Measurements from ENCODE around the gene TSG101.
A peak's percentile ranks its signal among the peaks of the same experiment; 100 is the strongest.

Gene TSG101

GRCh38 chr11:18526521-18527296, at the start of gene TSG101:
Gene TSG101 (minus strand): TSS chr11:18526942. CDS start chr11:18526816, 126 bp downstream.
- DNase-seq (ENCODE audit: low spot score), result peak; percentile 94

DNA sequence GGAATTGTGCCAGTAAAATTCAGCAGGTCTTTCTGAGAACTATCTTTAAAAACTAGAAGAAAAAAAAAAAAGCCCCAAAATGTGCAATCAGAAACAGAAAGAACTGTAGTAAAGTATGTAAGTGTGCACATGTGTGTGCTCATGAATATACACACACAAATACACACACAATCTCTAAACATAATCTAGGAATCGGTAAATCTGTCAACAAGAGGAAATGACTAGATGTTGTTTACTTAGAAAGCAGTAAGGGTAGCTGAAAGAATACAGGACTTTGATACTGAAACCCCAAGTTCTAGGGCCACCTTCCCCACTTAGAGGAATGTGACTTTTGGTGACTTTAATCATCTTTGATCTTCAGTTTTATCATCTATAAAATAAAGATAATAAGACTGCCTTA, 48.6 kb upstream of the TSG101 start:
- no peak for DNase-seq (ENCODE audit: low spot score)

DNA sequence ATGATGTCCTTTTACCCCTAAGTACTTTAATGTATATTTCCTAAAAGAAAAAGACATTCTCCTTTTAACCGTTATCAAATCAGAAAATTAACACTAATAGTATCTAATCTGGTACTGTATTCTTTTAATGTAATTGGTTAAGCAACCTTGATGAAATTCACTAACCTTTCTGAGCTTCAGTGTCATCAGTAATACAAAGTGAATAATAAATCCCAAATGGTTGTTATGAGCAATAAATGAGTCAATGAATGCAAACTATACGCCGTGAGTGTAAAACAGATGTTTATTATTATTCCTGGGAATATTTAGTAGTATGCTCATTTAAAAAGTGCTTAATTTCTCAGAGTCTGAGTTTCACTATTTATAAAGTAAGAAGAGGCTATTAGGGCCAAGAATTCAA, 40.3 kb upstream of the TSG101 start:
- no peak for DNase-seq (ENCODE audit: low spot score)

GRCh38 chr11:18566406-18566805, 39.7 kb upstream of the TSG101 start:
- no peak for DNase-seq (ENCODE audit: low spot score)

DNA sequence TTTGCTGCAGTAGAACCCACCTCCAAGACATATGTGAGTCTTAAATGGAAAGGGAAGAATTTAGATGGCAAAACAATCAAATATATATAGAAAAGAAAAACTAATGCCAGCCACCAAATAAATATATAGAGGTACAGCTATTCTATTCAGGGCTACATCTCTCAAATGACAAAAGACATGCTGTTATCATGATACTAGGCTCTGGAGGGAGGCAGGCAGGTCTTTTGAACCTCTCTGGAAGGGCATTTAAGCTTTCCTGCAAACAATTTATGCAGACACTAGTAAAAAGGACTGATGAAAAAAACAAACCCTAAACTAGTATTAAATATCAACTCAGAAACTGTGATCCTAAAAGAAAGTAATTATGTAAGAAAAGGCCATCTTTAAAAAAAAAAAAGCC, 37.4 kb upstream of the TSG101 start:
- no peak for DNase-seq (ENCODE audit: low spot score)

DNA sequence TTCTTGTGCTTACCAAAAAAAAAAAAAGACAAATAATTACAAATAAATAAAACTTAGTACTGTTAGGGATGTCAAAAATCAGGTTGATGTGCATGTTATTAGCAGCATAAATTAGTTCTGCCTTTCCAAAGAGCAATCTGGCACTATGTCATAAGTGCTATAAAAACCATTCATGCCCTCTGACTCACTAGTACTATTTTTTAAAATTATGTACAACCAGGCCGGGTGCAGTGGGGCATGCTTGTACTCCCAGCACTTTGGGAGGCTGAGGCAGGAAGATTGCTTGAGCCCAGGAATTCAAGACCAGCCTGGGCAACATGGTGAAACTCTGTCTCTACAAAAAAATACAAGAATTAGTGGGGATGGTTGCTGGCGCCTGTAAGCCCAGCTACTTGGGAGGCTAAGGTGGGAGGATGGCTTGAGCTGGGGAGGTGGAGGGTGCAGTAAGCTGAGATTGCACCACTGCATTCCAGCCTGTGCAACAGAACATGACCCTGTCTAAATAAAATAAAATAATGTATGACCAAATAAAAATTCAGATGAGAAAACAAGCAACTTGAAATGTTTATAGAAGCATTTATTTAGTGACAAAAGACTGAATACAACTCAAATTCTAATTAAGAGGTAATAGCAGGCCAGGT, 36.5 kb upstream of the TSG101 start:
- DNase-seq (ENCODE audit: low spot score), result peak; percentile 6

- no peak for DNase-seq (ENCODE audit: low spot score)
Measured at GRCh38 chr11:18548001-18548400, 21.3 kb upstream of the TSG101 start.

GRCh38 chr11:18540207-18541009, 13.7 kb upstream of the TSG101 start:
- DNase-seq (ENCODE audit: low spot score), result peak; percentile 37

DNA sequence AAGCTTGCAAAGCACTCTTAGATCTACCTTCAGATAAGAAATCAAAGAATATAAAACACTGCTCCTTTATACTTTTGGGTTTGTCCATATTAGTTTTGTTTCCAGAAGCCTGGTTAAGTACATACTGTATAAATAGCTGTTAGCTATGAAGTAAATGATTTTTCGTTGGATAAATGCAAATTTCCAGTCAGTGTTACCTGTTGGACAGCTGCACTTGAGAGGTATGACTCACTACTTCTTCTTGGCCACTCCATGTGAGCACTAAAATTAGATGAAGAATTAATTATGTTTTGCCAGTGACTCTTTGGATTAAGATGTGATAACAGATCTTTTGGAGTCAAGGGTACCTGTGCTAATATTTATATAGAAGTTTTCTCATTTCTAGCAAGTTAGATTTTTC, 9.5 kb upstream of the TSG101 start:
- no peak for DNase-seq (ENCODE audit: low spot score)

GRCh38 chr11:18534245-18534644, 7.5 kb upstream of the TSG101 start:
- no peak for DNase-seq (ENCODE audit: low spot score)

DNA sequence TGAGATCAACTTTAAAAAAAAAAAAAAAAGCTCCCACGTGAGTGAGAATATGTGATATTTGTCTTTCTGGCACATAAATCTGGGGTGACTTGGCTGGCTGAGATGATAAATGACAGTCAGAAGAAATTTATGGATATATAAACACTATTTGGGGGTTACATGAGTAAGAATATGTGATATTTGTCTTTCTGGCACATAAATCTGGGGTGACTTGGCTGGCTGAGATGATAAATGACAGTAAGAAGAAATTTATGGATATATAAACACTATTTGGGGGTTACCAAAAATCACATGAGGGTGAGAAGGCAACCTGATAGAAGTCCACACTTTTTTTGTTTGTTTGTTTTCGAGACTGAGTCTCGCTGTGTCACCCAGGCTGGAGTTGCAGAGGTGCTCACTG, 6.6 kb upstream of the TSG101 start:
- DNase-seq (ENCODE audit: low spot score), result no peak

- DNase-seq (ENCODE audit: low spot score), result peak; percentile 78
Measured at GRCh38 chr11:18527512-18527911, 770 bp upstream of the TSG101 start.

- no peak for DNase-seq (ENCODE audit: low spot score)
Measured at GRCh38 chr11:18526130-18526520, 617 bp downstream of the TSG101 start.

- DNase-seq (ENCODE audit: low spot score), result no peak
Measured at GRCh38 chr11:18524248-18524647, 2.5 kb downstream of the TSG101 start.

GRCh38 chr11:18523084-18523483, 3.7 kb downstream of the TSG101 start:
- DNase-seq (ENCODE audit: low spot score), result no peak

DNA sequence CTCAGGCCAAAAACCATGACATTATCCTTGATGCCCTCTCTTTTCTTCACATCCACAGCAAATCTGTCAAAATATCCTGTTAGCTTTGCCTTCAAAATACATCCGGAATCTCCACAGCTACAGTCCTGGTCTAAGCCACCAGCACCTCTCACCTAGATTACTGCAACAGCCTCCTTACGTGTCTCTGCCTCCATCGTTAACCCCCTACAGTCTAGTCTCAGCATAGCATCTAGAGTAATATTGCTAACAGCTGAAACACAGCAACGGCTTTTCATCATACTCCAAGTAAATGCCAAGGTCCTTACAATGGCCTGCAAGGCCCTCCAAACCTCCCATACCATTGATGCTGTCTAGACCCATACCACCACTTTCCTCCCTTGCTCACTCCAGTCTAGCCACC, 4.4 kb downstream of the TSG101 start:
- no peak for DNase-seq (ENCODE audit: low spot score)

GRCh38 chr11:18521122-18521521, 5.6 kb downstream of the TSG101 start:
- DNase-seq (ENCODE audit: low spot score), result no peak

- DNase-seq (ENCODE audit: low spot score), result no peak
Measured at GRCh38 chr11:18502352-18502751, 24.4 kb downstream of the TSG101 start.

- no peak for DNase-seq (ENCODE audit: low spot score)
Measured at GRCh38 chr11:18501629-18502028, 25.1 kb downstream of the TSG101 start.

DNA sequence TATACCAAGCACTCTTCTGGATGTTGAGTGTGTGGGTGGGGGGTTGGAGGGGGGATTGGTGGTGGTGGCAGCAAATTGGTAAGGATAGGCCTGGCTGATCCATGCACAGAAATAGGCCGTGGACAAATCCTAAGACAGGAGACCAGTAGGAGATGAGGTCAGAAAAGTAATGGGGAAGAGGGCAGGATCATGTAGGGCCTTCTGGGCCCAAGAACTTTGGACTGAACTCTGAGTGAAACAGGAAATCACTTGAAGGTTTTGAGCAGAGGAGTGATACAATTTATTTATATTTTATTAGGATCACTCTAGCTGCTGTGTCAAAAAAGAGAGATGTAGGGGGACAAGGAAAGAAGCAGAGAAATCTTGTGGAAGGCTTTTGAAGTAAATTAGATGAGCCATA, 28.7 kb downstream of the TSG101 start:
- DNase-seq (ENCODE audit: low spot score), result no peak

GRCh38 chr11:18495703-18496102, 31.0 kb downstream of the TSG101 start:
- no peak for DNase-seq (ENCODE audit: low spot score)

DNA sequence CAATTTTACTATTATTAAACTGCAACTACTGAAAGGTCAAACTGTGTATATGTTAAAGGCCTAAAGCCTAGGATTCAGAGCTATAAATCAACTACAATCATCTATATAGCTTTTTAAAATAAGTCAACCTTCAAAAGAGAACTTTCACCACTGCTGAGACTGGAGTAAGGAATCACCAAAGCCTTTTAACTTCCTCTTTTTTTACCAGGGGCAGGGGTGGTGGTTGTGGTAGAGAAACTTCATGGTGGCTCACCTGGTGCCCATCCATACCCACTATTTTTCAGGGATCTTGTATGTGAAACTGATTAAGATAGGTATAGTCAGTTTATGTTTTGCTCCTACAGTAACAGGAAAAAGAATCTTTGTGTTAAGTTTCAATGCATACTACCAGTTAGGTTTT, 31.5 kb downstream of the TSG101 start:
- no peak for DNase-seq (ENCODE audit: low spot score)

GRCh38 chr11:18493310-18493709, 33.4 kb downstream of the TSG101 start:
- no peak for DNase-seq (ENCODE audit: low spot score)
